Stimulated activated CD4-positive, alpha-beta T cell treated with anti-CD3 and anti-CD28 coated beads, Interleukin-4, amount 100 ng/mL, for 24 hours (primary cell): ENCODE measurements around the gene FNBP1L.
"Not testable (repeated sequence)": the region's sequence is repeated elsewhere in the genome, so short reads cannot be mapped to it uniquely, and the experiment has no call there.

Experiments
- DNase-seq: peaks from one replicate; pipeline ENCODE4 v3.0.0-alpha.2; 2020

FNBP1L gene

DNA sequence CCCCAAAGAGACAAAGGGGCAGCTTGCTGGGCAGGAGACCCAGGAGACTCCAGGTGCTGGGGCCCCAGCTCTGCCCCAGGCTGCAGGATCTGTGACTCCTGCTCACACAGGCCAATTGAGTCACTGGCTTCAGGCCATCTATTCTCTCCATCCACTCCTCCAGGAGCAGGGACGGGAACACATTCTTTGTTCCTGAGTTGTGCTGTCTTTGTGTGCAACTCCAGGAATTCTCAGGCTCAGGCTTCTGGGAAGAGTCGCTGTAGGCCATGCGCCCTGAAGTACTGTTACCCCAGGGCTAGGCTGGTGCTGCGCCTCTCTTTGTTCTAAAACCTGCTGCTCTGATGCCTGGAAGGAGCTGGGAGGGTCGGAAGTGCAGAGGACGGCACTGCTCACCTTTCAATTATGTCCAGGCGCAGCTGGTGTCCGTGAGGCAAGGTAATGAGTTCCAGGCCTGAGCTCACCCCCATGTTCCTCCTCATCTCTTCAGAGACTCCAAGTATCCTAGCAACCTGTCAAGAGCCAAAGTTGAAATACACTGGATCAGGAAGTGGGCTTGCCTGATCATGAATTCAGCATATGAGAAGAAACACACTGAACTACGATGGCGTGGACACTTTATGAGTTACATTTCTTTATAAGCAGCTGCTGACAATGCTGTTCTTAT lies 127.8 kb downstream of the FNBP1L start:
- no peak for DNase-seq

DNA sequence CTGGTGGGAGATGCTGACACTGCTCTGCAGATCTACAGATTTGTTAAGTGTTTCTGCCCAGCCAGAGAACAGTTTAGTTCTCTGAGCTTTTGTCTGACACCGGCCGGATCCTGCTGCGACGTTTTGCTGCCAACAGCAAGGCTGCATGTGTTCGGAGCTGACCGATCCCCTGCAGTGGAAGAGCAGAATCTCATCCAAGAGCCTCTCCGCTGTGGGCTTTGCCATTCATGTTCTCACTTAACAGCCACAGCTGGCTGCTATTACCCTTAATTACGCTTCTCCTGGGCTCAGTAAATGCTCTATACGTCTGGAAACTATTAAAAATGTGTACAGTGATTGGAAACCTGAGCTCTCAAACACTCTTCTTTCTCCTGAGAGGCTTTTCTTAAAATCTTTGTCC lies 128.4 kb downstream of the FNBP1L start:
- DNase-seq: no peak

DNA sequence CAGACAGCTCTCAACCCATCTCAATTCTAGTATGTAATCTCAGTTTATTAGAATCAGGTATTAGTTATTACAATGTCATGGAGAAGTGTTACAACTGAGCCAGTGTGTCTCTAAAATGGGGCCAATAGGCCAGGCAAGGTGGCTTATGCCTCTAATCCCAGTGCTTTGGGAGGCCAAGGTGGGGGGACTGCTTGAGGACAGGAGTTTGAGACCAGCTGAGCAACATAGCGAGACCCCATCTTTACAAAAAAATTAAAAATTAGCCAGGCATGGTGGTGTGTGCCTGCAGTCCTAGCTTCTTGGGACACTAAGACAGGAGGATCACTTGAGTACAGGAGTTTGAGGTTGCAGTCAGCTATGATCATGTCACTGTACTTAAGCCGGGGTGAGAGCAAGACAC lies 128.8 kb downstream of the FNBP1L start:
- no peak for DNase-seq

DNA sequence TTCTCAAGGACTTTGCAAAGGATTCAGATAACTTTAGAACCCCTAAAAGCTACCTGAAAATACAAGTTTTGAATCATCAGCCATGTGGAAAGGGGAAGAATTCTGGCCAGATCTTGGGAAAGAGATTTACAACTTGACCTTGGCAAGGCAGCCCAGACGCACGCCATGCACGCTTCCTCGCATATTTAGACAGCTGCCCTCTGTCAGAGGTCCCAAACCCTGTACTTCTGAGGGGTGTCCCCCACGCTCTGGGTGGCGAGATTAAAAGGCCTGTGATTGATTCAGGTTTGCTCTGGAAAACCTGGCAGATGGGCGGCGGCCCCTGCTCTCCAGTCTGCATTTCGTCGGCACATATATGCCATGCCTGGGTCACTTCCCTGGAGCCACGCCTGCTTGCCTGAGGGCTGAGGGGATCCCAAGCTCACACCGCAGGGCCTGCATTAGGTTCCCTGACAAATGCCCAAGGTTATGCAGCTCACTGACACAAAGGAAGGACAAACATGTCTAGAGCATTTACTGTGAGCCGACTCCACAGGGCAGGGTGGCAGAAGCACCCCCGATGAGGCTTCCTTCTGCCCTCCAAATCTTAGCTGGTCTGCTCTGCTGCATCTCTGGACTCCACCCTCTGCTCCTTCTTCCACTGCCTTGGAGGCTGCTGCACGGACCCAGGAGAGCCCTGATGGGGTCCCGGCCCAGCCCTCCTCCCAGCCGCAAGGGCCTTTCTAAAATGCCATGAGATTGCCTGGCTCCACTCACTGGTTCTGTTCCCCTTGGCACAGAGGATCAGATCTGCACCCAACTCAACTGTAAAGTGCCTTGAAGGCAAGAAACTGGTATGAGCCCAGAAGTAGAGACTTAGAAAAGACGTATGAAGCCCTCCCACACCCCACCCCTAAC lies 129.9 kb downstream of the FNBP1L start:
- no peak for DNase-seq

DNA sequence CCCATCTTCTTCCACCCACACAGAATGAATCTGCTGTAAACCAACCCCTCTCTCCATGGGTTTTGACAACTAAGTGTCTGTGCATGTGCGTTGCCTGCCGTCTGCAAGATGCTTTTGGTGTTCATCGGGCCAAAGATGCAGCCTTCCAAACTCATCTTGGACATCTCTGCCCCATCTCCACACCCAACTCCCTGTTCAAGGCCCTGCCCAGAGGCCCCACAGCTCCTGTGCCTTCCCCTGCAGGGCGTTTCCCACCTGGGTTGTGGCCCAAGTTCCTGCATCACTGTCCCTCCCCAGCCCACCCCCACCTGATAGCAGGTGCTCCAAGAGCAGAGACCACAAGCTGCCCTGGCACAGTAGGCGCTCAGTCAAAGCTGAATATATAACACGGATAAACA lies 130.5 kb downstream of the FNBP1L start:
- no peak for DNase-seq

DNA sequence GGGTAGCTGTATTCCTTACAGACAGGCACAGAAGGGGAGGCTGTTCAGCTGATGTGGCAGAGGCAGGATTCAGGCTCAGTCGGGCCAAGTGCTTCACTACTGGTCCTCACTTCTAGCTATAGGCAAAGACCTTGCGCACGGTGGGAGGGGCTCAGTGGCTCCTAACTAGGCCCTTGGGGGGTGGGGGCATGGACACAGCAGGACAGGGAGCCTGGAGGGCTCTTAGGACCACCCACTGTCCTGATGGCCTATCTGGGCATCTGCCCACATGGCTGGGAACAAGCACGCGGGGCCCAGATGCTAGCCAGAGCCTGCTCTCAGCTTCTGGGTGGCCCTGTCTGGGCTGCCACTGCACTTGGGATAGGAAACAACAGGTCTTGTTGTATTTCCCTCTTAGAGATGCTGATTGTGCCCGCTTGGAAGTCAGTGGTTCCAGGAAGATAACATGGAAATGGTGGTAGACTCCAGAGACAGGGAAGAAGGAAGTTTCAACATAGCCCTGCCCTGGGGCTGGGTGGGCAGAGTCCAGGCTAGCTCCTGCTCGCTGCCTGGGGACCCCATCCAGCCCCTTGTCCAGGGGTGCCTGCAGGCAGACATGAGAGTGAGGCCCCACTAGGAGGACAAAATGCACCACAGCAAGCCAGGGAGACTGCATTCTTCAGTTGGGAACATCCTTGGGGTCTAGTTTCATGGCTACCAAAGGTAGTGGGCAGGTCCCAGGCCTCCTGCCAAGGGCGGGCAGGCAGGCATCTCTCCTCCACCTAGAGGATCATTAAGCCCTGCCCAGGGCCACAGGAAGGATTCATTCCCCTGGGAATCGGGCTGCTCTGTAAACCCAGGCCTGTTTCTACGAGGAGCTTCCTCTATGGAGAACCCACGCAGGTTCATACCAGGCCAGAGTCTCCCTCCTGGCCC lies 131.2 kb downstream of the FNBP1L start:
- DNase-seq: no peak

DNA sequence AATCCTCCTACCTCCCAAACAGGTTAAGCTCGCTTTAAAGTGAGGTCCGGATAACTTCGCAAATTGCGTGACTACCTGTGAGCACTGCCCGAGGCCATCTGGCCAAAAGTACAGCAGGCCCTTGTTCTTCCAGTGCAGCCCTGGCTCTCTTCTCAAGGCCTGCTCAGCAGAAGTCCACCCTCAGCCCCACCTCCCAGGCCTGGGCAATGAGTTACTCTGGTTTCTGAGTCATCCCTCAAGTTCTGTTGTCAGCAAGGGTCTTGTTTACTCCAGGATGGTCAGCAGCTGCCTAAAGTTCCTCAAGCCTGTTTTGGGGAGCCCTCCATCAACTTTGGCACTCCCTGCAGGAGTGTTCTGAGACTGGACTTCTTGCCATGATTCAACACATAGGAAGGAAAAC lies 132.0 kb downstream of the FNBP1L start:
- no peak for DNase-seq

DNA sequence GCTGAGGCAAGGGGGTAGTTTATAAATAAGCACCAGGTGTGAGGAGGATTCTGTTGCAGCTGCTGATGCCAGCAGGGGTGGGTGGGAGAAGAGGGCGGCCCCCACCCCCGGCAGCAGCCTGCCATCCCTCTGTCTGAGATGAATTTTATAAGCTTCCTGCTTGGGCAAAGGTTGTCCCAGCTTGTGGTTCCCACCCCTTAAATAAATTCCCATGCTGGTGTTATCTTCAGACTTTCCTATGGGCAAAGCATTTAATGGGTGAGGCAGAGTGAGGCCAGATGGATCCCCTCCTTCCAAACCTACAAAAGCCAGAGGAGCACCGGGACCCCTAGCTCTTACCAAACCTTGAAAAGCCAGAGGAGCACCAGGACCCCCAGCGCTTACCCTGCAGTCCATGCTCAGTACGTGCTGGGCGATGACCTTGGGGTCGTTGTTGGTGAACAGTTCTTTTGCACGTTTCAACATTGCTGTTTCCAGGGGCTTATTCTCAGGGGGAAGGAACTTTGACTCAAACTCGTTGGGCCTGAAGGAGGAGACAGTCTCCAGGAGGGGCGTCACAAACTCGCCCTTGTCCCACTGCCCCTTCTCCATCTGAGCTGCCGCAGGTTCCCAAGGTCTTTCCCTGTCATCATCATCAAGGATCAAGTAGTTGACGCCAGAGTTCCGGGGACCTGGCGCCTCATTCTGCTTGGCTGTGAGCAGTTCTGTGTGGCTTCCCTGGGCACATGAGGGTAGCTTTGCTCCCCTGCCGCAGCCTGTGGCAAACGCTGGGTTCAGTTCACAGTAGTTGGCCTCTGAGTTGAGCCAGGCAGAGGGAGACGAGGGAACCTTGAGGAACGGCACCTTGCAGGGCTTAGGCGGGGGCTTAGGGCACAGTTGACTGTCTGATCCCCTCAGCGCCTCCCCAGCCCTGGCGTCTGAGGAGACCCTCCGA lies 134.3 kb downstream of the FNBP1L start:
- no peak for DNase-seq

DNA sequence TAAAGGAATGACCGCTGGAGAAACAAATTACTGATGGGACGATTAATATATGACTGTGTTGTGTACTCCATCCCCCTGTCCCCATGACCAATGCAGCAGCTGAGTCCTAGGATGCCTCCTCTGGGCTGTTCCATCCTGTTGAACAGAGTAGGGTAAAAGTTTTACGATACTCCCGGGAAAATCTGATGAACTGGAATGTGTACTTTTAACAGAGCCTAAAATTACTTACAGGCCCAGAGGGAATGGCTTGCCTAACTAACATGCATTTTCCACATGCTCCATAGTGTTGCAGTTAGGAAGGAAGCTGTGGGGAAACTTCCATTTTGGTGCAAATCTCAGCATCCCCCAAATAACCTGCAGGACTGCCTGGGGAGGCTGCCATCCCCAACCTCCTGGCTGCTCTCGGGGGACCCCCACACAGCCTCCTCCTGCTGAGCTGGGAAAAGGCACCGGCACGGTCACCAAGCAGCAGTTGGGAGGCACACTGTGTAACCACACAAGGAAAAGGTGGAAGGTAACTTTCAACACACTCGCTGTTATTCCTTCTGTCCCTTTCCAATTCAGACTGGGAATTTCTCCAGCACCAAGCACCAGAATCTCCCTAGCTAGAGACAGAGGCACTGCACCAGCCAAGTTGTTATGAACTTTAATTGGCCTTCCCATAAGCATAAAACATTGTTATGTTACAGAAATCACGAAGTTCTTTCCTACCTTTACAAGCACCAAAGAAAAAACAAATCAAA lies 136.5 kb downstream of the FNBP1L start:
- DNase-seq: no peak

DNA sequence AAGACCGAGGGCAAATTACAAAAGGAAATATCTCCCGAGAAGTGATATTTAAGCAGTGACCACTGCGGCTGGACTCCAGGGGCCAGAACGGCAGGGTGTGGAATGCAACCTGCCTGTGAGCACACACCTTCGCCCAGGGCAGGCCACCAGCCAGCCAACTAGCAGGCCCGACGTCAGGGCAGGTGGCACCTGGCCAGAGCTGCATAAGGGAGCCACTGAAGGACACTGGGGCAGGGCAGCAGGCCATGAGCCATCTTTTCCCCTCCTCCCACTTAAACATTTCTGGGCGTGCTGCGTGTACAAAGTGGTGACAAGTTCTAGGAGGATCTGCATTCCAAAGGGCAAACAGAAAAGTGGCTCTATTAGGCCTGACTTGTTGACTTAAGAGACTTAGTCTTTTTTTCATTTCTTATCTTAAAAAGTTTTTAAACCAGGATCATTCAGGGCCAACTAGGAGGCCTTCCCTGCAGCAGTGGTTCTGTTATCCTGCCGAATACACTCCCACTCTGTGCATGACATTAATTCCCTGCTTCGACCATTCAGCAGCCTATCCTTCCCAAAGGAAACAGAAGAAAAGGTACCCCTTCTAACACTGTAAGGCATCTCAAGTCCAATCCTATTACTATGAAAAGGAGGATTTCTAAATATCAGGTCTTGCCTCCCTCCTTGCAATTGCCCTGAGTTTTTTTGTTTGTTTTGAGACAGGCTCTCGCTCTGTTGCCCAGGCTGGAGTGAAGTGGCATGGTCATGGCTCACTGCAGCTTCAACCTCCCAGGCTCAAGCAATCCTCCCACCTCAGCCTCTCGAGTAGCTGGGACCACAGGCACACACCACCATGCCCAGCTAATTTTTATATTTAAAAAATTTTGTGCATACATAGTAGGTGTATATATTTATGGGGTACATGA lies 137.4 kb downstream of the FNBP1L start:
- no peak for DNase-seq

DNA sequence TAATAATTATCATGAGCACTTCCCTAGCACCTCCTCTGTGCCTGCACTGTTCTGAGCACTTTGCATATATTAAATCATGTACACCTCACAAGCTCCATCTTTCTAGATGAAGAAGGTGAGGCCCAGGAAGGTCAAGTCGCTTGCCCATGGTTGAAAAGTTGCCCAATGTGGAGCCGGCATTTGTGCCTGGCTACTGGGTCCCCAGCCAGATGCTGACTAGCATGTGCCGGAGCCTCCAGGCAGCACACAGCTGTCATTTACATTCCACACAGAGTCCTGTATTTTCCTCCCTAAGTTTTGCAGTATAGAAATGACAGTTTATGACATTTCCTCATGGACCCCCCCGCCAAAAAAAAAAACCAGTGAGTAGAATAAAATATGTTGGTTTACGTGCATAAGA lies 139.4 kb downstream of the FNBP1L start:
- DNase-seq: no peak

DNA sequence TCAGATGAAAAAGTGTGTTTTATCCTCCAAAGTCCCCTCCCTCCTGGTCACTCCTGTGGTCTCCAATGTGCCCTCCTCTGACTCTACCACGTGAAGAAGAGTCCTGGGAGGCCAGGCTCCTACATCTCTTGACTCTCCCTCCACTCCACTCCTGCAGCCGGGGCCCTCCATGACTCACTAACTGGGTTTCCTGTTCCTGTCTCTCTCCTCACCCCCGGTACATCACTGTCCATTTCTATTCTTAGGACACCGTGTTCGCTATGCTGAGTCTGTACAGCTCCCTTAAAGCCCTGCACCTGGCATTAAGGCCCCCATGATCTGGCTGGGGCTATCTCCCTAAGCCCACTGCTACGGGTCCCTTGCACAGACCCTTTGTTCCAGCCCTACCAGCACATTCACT lies 140.3 kb downstream of the FNBP1L start:
- no peak for DNase-seq

DNA sequence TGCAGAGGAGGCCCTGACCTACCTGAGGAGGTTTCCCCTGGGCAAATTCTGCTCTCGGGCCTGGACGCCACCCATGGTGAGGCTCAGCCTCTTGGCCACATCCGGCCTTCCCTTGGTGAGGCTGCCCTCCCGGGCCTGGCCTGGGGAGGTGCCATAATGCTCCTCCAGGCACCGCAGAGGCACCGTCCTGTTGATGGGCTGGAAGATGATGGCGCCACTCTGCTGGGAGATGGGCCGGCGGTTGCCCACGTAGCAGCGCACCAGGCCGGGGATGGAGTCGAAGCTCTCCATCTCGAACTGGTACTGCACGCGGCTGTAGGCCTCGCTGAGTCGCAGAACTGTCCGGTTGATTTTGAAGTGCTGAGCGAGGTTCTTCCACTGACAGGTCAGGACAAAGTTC lies 141.0 kb downstream of the FNBP1L start:
- DNase-seq: no peak

DNA sequence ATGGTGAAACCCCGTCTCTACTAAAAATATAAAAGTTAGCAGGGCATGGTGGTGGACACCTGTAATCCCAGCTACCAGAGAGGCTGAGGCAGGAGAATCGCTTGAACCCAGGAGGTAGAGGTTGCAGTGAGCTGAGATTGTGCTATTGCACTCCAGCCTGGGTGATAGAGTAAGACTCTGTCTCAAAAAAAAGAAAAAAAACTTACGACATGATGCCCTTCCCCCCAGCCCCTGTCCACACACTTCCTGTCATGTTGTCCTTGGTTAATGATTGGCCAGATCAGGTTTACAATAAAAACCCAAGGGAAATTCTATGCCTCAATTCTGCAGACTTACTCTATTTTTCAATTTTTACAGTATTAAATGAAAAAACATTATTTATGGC lies 143.4 kb downstream of the FNBP1L start:
- DNase-seq: not testable (repeated sequence)

DNA sequence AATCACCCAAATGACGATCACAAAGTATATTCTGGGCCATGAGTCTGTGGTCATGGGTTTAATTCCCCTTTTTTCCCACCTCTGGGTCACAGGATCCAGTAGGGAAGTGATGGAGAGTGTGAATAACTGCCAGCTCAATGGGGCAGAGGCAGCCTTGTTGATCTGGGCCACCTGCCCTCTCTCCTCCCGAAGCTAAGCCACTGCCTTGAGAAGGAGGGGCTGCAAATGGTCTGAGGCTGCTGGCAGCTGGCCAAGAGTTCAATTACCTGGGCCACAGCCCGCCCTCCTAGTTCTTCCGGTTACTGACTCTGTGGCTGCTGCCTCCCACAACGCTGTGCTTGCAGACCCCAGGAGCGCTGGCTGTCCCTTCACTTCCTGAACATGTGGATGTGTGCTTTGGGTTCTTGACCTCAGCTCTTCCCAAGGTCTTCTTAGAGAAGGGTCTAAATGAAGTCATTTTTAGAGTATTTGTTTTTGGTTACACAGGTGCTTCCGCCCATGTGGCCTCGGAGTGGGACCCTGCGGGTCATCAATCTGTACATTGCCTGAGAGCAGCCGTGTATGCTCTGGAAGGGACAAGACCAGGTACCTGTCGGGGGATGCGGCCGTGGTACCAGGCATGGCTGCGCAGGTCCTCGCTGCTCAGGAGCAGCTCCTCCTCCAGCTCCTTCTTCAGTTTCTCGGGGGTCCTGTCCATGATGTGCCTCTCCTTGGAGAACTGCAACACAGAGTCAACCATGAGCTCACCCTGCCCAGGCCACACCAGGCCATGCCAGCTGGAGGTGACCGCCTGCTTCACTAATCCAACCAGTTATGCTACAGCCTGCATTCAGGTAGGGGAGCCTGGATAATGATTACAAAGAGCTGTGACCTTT lies 144.0 kb downstream of the FNBP1L start:
- DNase-seq: no peak

DNA sequence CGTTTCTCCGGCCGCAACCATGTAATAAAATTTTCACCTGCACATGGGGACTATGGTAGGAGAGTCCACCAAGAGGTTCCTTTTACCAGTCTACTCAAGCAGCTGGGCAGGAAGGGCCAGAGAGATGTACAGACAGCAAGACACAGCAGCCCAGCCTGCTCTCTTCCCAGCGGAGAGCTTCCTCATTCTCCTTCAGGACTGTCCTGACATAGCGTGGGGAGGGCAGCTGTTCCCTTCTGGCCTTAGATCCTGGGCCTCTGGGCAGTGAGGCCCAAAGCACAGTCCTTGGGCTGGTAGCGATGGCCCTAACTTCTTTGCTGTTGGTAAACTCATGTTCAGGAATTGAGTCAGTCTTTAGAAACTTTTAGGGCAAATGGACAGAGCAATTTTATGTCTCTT lies 144.6 kb downstream of the FNBP1L start:
- no peak for DNase-seq

DNA sequence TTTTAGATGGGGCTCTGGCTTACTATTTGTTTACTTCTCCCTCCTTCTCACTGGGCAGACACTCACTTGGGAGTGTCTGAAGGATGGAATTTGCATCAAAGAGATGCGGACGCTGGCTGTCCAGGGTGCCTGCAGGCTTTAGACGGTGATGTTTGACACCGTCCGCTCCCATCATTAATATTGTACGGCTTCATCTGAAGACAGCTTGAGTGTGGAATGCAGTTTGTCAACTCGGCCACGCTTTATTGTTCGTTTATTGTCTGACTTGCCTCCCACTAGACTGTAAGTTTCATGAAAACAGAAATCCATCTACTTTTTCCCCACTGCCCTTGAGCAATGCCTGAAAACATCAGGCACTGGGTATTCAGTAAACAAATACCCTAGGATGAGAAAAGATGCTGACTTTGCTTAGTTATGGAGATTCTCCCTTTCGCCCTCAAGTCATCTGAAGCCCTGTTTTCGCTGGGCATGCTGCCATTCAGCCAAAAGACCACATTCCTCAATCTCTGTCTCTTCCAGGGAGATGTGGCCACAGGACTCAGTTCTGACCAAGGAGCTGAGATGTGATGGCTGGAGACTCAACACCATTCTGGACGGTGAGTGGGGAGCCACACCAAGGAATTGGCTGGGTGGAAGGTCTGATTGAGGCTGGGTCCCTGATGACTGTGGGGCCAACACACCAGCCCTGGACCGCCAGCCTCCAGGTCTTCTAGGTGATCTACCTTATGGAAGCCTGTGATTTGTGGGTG lies 146.1 kb downstream of the FNBP1L start:
- DNase-seq: no peak

DNA sequence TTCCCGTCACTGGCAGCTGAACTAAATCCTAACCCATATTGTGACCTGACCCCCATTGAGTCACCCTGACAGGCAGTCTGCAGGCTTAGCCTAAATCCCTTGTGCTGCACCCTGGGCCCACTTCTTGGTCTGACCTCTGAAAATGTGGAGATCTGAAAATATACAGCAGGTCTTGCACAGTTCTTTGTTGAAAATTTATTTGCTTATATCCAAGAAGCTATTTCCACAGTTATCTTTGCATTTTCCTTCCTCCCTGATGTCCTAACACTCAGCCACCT lies 146.6 kb downstream of the FNBP1L start:
- DNase-seq: no peak

DNA sequence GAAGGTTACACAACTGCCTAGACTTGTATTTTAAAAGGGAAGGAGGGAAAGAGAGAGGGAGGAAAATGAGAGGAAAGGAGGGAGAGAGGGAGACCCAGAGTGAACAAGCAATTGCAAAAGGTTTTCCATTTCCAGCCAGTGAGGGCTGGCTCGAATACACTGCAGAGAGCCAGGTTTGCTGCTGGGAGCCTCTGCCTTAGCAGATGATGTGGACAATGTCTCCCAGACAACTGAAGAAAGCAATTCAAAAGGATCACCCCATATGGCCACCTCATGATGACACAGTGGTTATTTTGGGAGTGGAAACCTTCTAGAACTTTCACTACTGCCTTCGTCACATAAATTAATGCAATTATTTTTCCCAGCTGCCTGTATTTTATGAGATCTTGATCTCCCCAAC lies 147.3 kb downstream of the FNBP1L start:
- no peak for DNase-seq
